AML-193 (cell line): ENCODE measurements around the gene LRBA.
"Not testable (repeated sequence)": the region's sequence is repeated elsewhere in the genome, so short reads cannot be mapped to it uniquely, and the experiment has no call there.

Source experiments
- DNase-seq, 2 experiments: peaks; one replicate each; lab custom pipeline; 2025; lab: John Stamatoyannopoulos, UW

LRBA gene

GRCh38 chr4:150418757-150419410 is 596.2 kb downstream of the LRBA start:
- no peak for DNase-seq

- no peak for DNase-seq
Observed at GRCh38 chr4:150415213-150415612, 599.9 kb downstream of the LRBA start.

- no peak for DNase-seq
Observed at GRCh38 chr4:150411520-150411919, 603.6 kb downstream of the LRBA start.

- DNase-seq = no peak
Observed at GRCh38 chr4:150402871-150403272, 612.2 kb downstream of the LRBA start.

GRCh38 chr4:150401083-150401687 is 613.9 kb downstream of the LRBA start:
- no peak for DNase-seq

GRCh38 chr4:150395872-150396271 is 619.2 kb downstream of the LRBA start:
- DNase-seq = no peak

- no peak for DNase-seq
Observed at GRCh38 chr4:150394046-150394445, 621.0 kb downstream of the LRBA start.

- DNase-seq = no peak
Observed at GRCh38 chr4:150391052-150391451, 624.0 kb downstream of the LRBA start.

- DNase-seq = no peak
Observed at GRCh38 chr4:150390531-150390910, 624.6 kb downstream of the LRBA start.

- DNase-seq = no peak
Observed at GRCh38 chr4:150389896-150390530, 625.1 kb downstream of the LRBA start.

GRCh38 chr4:150387981-150388380 is 627.1 kb downstream of the LRBA start:
- peak in 1 of 2 experiments; percentile 2 for DNase-seq

- DNase-seq = not testable (repeated sequence)
Observed at GRCh38 chr4:150386415-150386814, 628.7 kb downstream of the LRBA start.

GRCh38 chr4:150385606-150386005 is 629.5 kb downstream of the LRBA start:
- no peak for DNase-seq

- no peak for DNase-seq
Observed at GRCh38 chr4:150384249-150384648, 630.8 kb downstream of the LRBA start.

- no peak for DNase-seq
Observed at GRCh38 chr4:150382028-150382427, 633.1 kb downstream of the LRBA start.

- no peak for DNase-seq
Observed at GRCh38 chr4:150381609-150382008, 633.5 kb downstream of the LRBA start.

- DNase-seq = no peak
Observed at GRCh38 chr4:150381036-150381435, 634.0 kb downstream of the LRBA start.

- DNase-seq = no peak
Observed at GRCh38 chr4:150379454-150379853, 635.6 kb downstream of the LRBA start.

- DNase-seq = no peak
Observed at GRCh38 chr4:150375025-150375424, 640.1 kb downstream of the LRBA start.

- DNase-seq = no peak
Observed at GRCh38 chr4:150371869-150372268, 643.2 kb downstream of the LRBA start.

- no peak for DNase-seq
Observed at GRCh38 chr4:150369434-150370380, 645.4 kb downstream of the LRBA start.

GRCh38 chr4:150368667-150369066 is 646.4 kb downstream of the LRBA start:
- DNase-seq = no peak
